ENCODE data around the gene NUTF2. TPM values are rescaled to one million over a fixed set of nuclear protein-coding genes. Genes with fewer than 3 reads are reported as not detected.

NUTF2 gene
- total RNA-seq, 1 experiment from 2014 or later: 200 TPM

- TF ChIP-seq AFF4 (CRISPR knock-in tag; IDR thresholded peaks at IDR 0.05; ENCODE audit: borderline replicate concordance): no peak
- TF ChIP-seq MXD4 (CRISPR knock-in tag; IDR thresholded peaks at IDR 0.05; ENCODE audit: borderline replicate concordance): no peak
- no peak for TF ChIP-seq ATF3 (CRISPR knock-in tag; conservative IDR thresholded peaks at IDR 0.05)
- no peak for TF ChIP-seq HMGXB4 (CRISPR knock-in tag; IDR thresholded peaks at IDR 0.05)
- TF ChIP-seq STAT6 (CRISPR knock-in tag; conservative IDR thresholded peaks at IDR 0.05; ENCODE audit: low read depth): no peak
- TF ChIP-seq IRF2 (CRISPR knock-in tag; IDR thresholded peaks at IDR 0.05; ENCODE audit: borderline replicate concordance, low read depth): no peak
- TF ChIP-seq NFATC4 (CRISPR knock-in tag; IDR thresholded peaks at IDR 0.05): no peak
- TF ChIP-seq RORB (CRISPR knock-in tag; IDR thresholded peaks at IDR 0.05): no peak
These were observed 10.3 kb downstream of the NUTF2 start (continued) for GRCh38 chr16:67856927-67857546.

GRCh38 chr16:67857547-67858233 is 11.0 kb downstream of the NUTF2 start:
- peaks cover 34% of the 10 kb centered on the region for H3K4me1 Mint-ChIP-seq
- no peaks in the 10 kb centered on the region for H3K9me3 Mint-ChIP-seq
- POLR2A ChIA-PET: interaction anchor here (0.8 kb wide), 1 partner anchor 11 kb away, joined by 3 read pairs; no protein-coding TSS in a partner anchor
- H3K36me3 Mint-ChIP-seq: peaks cover 17% of the 10 kb centered on the region
- peak overlapping the region; percentile 85 for H3K27ac Mint-ChIP-seq
- CTCF ChIA-PET: interaction anchor here (2.3 to 3.6 kb wide), 2 partner anchors 26 to 41 kb away, joined by 13 to 18 read pairs; partner anchors contain the start of gene NRN1L
- TF ChIP-seq ETV6 (CRISPR knock-in tag; IDR thresholded peaks at IDR 0.05) (no peak), E2F4 (CRISPR knock-in tag; IDR thresholded peaks at IDR 0.05; ENCODE audit: borderline replicate concordance, low read depth) (no peak), ZNF416 (CRISPR knock-in tag; IDR thresholded peaks at IDR 0.05) (no peak), GABPB1 (CRISPR knock-in tag; IDR thresholded peaks at IDR 0.05) (0 out of 2 replicates have a peak, but pooled peaks have one; percentile 46), ZNF219 (CRISPR knock-in tag; IDR thresholded peaks at IDR 0.05; ENCODE audit: borderline replicate concordance) (no peak)
- DNase-seq (ENCODE audit: low spot score) (peak; percentile 51), ATAC-seq (peak; percentile 93)
- peak overlapping the region; percentile 24; the same call in 1 of the 2 replicates for H3K4me3 Mint-ChIP-seq
- H3K27me3 Mint-ChIP-seq (ENCODE audit: low read depth): no peaks in the 10 kb centered on the region

All from WTC11 (cell line).